ENCODE data around the gene KRT23. TPM values are rescaled to one million over a fixed set of nuclear protein-coding genes. Genes with fewer than 3 reads are reported as not detected.

Gene KRT23
- polyA plus RNA-seq, 1 donor from 2014 or later = 0.37 TPM

- no peaks in the 10 kb centered on the region for H3F3A ChIP-seq (ENCODE audit: insufficient read depth, low read length, poor library complexity, severe bottlenecking)
- no peaks in the 10 kb centered on the region for H3K9me2 ChIP-seq (ENCODE audit: insufficient read depth, low read length)
- H2AFZ ChIP-seq (ENCODE audit: low read depth, low read length) = no peak overlapping the region
- no peaks in the 10 kb centered on the region for H4K20me1 ChIP-seq (ENCODE audit: insufficient read depth)
- no peaks in the 10 kb centered on the region for H3K36me3 ChIP-seq (ENCODE audit: insufficient read depth, low read length)
- H3K4me3 ChIP-seq (ENCODE audit: low read length) = no peak overlapping the region
- H3K4me2 ChIP-seq (ENCODE audit: low read length) = no peak overlapping the region
- no peaks in the 10 kb centered on the region for H3K79me2 ChIP-seq (replicated peaks; ENCODE audit: insufficient read depth, low read length)
- H3K9me3 ChIP-seq (ENCODE audit: low read length) = no peaks in the 10 kb centered on the region
- H3K27ac ChIP-seq (ENCODE audit: low read length) = no peak overlapping the region
- no peaks in the 10 kb centered on the region for H3K27me3 ChIP-seq (ENCODE audit: insufficient read depth, low read depth, low read length)
- TF ChIP-seq TAF1 (IDR thresholded peaks at IDR 0.05; ENCODE audit: low read depth) = no peak
- no peak overlapping the region for H3K9ac ChIP-seq (ENCODE audit: low read length)
These were observed 24.7 kb upstream of the KRT23 start for GRCh38 chr17:40962059-40962561.

GRCh38 chr17:40961591-40961990, 24.1 kb upstream of the KRT23 start:
- no peaks in the 10 kb centered on the region for H3K36me3 ChIP-seq (ENCODE audit: insufficient read depth, low read length)
- H3F3A ChIP-seq (ENCODE audit: insufficient read depth, low read length, poor library complexity, severe bottlenecking) = no peaks in the 10 kb centered on the region
- H3K4me2 ChIP-seq (ENCODE audit: low read length) = no peak overlapping the region
- H3K27ac ChIP-seq (ENCODE audit: low read length) = no peak overlapping the region
- H3K9me2 ChIP-seq (ENCODE audit: insufficient read depth, low read length) = no peaks in the 10 kb centered on the region
- no peaks in the 10 kb centered on the region for H3K9me3 ChIP-seq (ENCODE audit: low read length)
- no peak for TF ChIP-seq CTCF (IDR thresholded peaks at IDR 0.05; ENCODE audit: poor library complexity, severe bottlenecking)
- TF ChIP-seq EZH2 (IDR thresholded peaks at IDR 0.05; ENCODE audit: borderline replicate concordance, insufficient read depth, low read length, poor library complexity, severe bottlenecking) = no peak
- TF ChIP-seq TAF1 (IDR thresholded peaks at IDR 0.05; ENCODE audit: low read depth) = no peak
- no peak overlapping the region for H3K9ac ChIP-seq (ENCODE audit: low read length)
- no peaks in the 10 kb centered on the region for H3K79me2 ChIP-seq (replicated peaks; ENCODE audit: insufficient read depth, low read length)
- no peaks in the 10 kb centered on the region for H4K20me1 ChIP-seq (ENCODE audit: insufficient read depth)
- H3K4me3 ChIP-seq (ENCODE audit: low read length) = no peak overlapping the region
- no peak overlapping the region for H2AFZ ChIP-seq (ENCODE audit: low read depth, low read length)
- H3K27me3 ChIP-seq (ENCODE audit: insufficient read depth, low read depth, low read length) = no peaks in the 10 kb centered on the region

DNA sequence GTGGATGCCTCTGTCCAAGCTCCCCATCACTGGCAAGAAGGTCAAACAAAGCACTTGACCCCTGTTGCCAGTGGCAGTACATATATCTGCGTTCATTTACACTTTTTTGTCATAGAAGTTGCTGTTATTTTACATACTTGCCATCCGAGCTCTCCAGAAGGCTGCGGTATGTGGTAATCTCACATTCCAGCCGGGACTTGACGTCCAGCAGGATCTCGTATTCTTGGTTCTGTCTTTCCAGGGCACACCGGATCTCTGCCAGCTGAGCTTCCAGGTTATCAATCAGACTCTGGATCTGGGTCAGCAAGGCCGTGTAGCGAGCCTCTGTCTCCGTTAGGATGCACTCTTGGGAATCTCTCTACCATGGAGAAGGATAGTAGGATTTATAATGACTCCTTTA, 22.7 kb upstream of the KRT23 start:
- no peak overlapping the region for H2AFZ ChIP-seq (ENCODE audit: low read depth, low read length)
- TF ChIP-seq EZH2 (IDR thresholded peaks at IDR 0.05; ENCODE audit: borderline replicate concordance, insufficient read depth, low read length, poor library complexity, severe bottlenecking) (no peak), EP300 (conservative IDR thresholded peaks at IDR 0.05; ENCODE audit: poor library complexity, severe bottlenecking) (no peak), SMC3 (conservative IDR thresholded peaks at IDR 0.05; ENCODE audit: poor library complexity) (no peak), RAD21 (conservative IDR thresholded peaks at IDR 0.05) (no peak), CTCF (IDR thresholded peaks at IDR 0.05; ENCODE audit: poor library complexity, severe bottlenecking) (no peak), TAF1 (IDR thresholded peaks at IDR 0.05; ENCODE audit: low read depth) (no peak), POLR2AphosphoS5 (IDR thresholded peaks at IDR 0.05) (no peak), MXI1 (conservative IDR thresholded peaks at IDR 0.05; ENCODE audit: poor library complexity, severe bottlenecking) (no peak)
- TF ChIP-seq, protein P1, sequence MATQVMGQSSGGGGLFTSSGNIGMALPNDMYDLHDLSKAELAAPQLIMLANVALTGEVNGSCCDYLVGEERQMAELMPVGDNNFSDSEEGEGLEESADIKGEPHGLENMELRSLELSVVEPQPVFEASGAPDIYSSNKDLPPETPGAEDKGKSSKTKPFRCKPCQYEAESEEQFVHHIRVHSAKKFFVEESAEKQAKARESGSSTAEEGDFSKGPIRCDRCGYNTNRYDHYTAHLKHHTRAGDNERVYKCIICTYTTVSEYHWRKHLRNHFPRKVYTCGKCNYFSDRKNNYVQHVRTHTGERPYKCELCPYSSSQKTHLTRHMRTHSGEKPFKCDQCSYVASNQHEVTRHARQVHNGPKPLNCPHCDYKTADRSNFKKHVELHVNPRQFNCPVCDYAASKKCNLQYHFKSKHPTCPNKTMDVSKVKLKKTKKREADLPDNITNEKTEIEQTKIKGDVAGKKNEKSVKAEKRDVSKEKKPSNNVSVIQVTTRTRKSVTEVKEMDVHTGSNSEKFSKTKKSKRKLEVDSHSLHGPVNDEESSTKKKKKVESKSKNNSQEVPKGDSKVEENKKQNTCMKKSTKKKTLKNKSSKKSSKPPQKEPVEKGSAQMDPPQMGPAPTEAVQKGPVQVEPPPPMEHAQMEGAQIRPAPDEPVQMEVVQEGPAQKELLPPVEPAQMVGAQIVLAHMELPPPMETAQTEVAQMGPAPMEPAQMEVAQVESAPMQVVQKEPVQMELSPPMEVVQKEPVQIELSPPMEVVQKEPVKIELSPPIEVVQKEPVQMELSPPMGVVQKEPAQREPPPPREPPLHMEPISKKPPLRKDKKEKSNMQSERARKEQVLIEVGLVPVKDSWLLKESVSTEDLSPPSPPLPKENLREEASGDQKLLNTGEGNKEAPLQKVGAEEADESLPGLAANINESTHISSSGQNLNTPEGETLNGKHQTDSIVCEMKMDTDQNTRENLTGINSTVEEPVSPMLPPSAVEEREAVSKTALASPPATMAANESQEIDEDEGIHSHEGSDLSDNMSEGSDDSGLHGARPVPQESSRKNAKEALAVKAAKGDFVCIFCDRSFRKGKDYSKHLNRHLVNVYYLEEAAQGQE (IDR thresholded peaks at IDR 0.05; ENCODE audit: borderline replicate concordance) = no peak

More for the DNA sequence above, 22.7 kb upstream of the KRT23 start:
- Histone ChIP-seq H3K9me3 (ENCODE audit: low read length) (no peaks in the 10 kb centered on the region), H3K4me3 (ENCODE audit: low read length) (no peak overlapping the region), H3K27ac (ENCODE audit: low read length) (no peak overlapping the region), H3K79me2 (replicated peaks; ENCODE audit: insufficient read depth, low read length) (no peaks in the 10 kb centered on the region), H4K20me1 (ENCODE audit: insufficient read depth) (no peaks in the 10 kb centered on the region), H3K36me3 (ENCODE audit: insufficient read depth, low read length) (no peaks in the 10 kb centered on the region), H3K4me2 (ENCODE audit: low read length) (no peak overlapping the region), H3F3A (ENCODE audit: insufficient read depth, low read length, poor library complexity, severe bottlenecking) (no peaks in the 10 kb centered on the region), H3K27me3 (ENCODE audit: insufficient read depth, low read depth, low read length) (no peaks in the 10 kb centered on the region), H3K9me2 (ENCODE audit: insufficient read depth, low read length) (no peaks in the 10 kb centered on the region), H3K9ac (ENCODE audit: low read length) (no peak overlapping the region)

All from neural cell (in vitro differentiated cells).